HuH-7 (cell line): ENCODE results near the gene SLC38A4.

Experiments used
- DNase-seq: peaks from one replicate; pipeline ENCODE4 v3.0.0; 2011; ENCODE audit warnings: low spot score

SLC38A4 gene

GRCh38 chr12:46814143-46814542 is 11.7 kb downstream of the SLC38A4 start:
- no peak for DNase-seq

GRCh38 chr12:46811185-46811584 is 14.6 kb downstream of the SLC38A4 start:
- DNase-seq = no peak

- no peak for DNase-seq
Measured at GRCh38 chr12:46808955-46809697, 16.7 kb downstream of the SLC38A4 start.

- DNase-seq = no peak
Measured at GRCh38 chr12:46808317-46808716, 17.5 kb downstream of the SLC38A4 start.

- no peak for DNase-seq
Measured at GRCh38 chr12:46804054-46804453, 21.7 kb downstream of the SLC38A4 start.

GRCh38 chr12:46803517-46803916 is 22.3 kb downstream of the SLC38A4 start:
- DNase-seq = no peak

GRCh38 chr12:46801293-46801692 is 24.5 kb downstream of the SLC38A4 start:
- DNase-seq = no peak

- no peak for DNase-seq
Measured at GRCh38 chr12:46800160-46800559, 25.6 kb downstream of the SLC38A4 start.

GRCh38 chr12:46798648-46799047 is 27.1 kb downstream of the SLC38A4 start:
- DNase-seq = no peak

GRCh38 chr12:46798056-46798455 is 27.7 kb downstream of the SLC38A4 start:
- DNase-seq = no peak

GRCh38 chr12:46795988-46796387 is 29.8 kb downstream of the SLC38A4 start:
- DNase-seq = no peak

GRCh38 chr12:46794593-46795190 is 31.1 kb downstream of the SLC38A4 start:
- DNase-seq = no peak

GRCh38 chr12:46792925-46793324 is 32.9 kb downstream of the SLC38A4 start:
- DNase-seq = no peak

GRCh38 chr12:46790066-46790465 is 35.7 kb downstream of the SLC38A4 start:
- DNase-seq = no peak

GRCh38 chr12:46788072-46788887 is 37.5 kb downstream of the SLC38A4 start:
- no peak for DNase-seq

- DNase-seq = no peak
Measured at GRCh38 chr12:46787496-46788055, 38.2 kb downstream of the SLC38A4 start.

GRCh38 chr12:46786774-46787173 is 39.0 kb downstream of the SLC38A4 start:
- DNase-seq = no peak

GRCh38 chr12:46785382-46785781 is 40.4 kb downstream of the SLC38A4 start:
- DNase-seq = no peak

- no peak for DNase-seq
Measured at GRCh38 chr12:46783871-46784270, 41.9 kb downstream of the SLC38A4 start.

- no peak for DNase-seq
Measured at GRCh38 chr12:46779879-46780278, 45.9 kb downstream of the SLC38A4 start.

- no peak for DNase-seq
Measured at GRCh38 chr12:46779063-46779462, 46.7 kb downstream of the SLC38A4 start.

GRCh38 chr12:46778415-46778814 is 47.4 kb downstream of the SLC38A4 start:
- DNase-seq = no peak

GRCh38 chr12:46777587-46777986 is 48.2 kb downstream of the SLC38A4 start:
- DNase-seq = no peak
